HUES48 (cell line): Measurements from ENCODE around the gene EVI5.

ENCODE experiments used
- H3K27ac ChIP-seq: one replicate; pipeline ENCODE4 v1.7.0; 2013; ENCODE audit warnings: low read depth, low read length, inconsistent platforms
- H3K27me3 ChIP-seq: 2 replicates; pipeline ENCODE4 v1.6.1; 2013; ENCODE audit warnings: mild to moderate bottlenecking, low read length; ENCODE audit not compliant: control insufficient read depth, insufficient read depth
- H3K36me3 ChIP-seq: 2 replicates; pipeline ENCODE4 v1.6.1; 2013; ENCODE audit warnings: low read length; ENCODE audit not compliant: control insufficient read depth, insufficient read depth
- H3K4me1 ChIP-seq: 2 replicates; pipeline ENCODE4 v1.6.1; 2013; ENCODE audit warnings: mild to moderate bottlenecking, low read length; ENCODE audit not compliant: control insufficient read depth, insufficient read depth
- H3K4me3 ChIP-seq: 2 replicates; pipeline ENCODE4 v1.5.1; 2013; ENCODE audit warnings: mild to moderate bottlenecking, low read depth, low read length
- H3K9ac ChIP-seq: 2 replicates; pipeline ENCODE4 v1.6.1; 2013; ENCODE audit warnings: mild to moderate bottlenecking, low read depth, low read length, moderate library complexity
- H3K9me3 ChIP-seq: 2 replicates; pipeline ENCODE4 v1.6.1; 2013; ENCODE audit warnings: low read length; ENCODE audit not compliant: control insufficient read depth, insufficient read depth

Gene EVI5

DNA sequence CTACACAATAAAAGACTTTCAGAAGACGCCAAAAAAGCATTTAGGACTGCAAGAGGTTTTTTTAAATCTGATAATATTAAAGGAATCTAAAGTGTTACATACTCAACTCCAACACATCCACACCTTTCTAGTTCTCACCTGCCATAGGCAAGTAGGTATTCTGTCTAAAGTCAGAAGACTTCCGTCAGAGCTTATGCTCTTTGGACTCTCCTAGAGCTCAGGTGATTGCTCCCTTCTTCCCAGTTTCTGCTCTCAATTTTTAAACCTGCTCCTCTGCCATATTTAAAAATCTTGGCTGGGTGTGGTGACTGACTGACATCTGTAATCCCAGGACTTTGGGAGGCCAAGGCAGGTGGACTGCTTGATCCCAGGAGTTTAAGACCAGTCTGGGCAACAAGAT, 16.6 kb downstream of the EVI5 start:
- no peaks in the 10 kb centered on the region for H3K27me3 ChIP-seq
- no peak overlapping the region for H3K4me3 ChIP-seq
- 0 out of 2 replicates have a peak, but pooled peaks cover 4% of the 10 kb centered on the region for H3K4me1 ChIP-seq
- no peak overlapping the region for H3K27ac ChIP-seq
- H3K9ac ChIP-seq, result no peak overlapping the region
- no peaks in the 10 kb centered on the region for H3K36me3 ChIP-seq
- H3K9me3 ChIP-seq, result no peaks in the 10 kb centered on the region

DNA sequence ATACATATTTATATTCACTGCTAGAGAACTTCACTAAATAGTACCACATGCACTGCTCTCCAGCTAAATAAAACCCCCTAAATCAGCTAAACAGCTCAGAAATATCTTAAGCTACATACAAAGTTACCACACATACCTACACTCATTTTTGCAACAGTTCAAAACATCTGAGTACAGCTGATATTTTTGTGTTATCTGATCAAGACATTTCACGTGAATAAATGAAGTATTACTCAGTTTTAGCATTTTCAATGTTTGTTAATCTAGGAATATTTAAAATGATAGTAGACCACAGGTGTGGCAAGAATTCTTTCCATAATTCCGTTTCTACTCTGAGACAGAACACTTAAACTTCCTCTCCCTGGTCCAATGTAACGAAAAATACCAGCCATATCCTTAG, 20.8 kb downstream of the EVI5 start:
- no peak overlapping the region for H3K27ac ChIP-seq
- no peaks in the 10 kb centered on the region for H3K36me3 ChIP-seq
- no peaks in the 10 kb centered on the region for H3K4me1 ChIP-seq
- H3K4me3 ChIP-seq, result no peak overlapping the region
- H3K9ac ChIP-seq, result no peak overlapping the region
- H3K9me3 ChIP-seq, result no peaks in the 10 kb centered on the region
- no peaks in the 10 kb centered on the region for H3K27me3 ChIP-seq

DNA sequence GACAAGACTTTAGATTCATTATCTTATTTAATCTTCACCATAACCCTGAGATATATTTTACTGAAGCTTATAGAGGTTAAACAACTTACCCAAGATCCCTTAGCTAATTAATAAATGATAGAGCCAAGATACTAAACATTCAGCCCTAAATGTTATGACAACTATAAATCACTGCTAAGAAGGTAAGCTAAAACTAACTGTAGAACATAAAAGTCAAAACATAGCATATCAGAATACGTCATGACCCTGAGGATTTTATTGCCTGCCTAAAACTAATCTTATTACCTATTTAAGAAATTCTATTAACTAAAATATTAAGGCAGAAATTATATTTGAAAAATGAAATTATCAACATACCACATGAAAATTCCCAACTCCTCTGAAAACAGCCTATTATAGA, 22.6 kb downstream of the EVI5 start:
- Histone ChIP-seq H3K9ac (no peak overlapping the region), H3K9me3 (no peaks in the 10 kb centered on the region), H3K27me3 (no peaks in the 10 kb centered on the region), H3K4me3 (no peak overlapping the region), H3K36me3 (no peaks in the 10 kb centered on the region), H3K27ac (no peak overlapping the region), H3K4me1 (no peaks in the 10 kb centered on the region)

DNA sequence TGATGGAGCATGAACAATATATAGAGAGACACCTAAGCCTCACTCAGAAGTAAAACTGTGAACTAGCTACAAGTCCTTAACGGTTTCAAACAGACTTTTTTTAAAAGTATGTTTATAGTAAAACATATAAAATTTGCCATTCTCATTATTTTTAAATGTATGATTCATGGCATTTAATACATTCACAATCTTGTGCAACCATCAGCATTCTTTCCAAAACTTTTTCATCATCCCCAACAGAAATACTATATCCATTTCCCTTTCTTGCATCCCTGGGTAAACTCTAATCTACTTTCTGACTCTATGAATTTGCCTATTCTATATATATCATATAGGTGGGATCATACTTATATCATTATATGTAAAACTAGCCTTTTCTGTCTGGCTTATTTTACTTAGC, 25.5 kb downstream of the EVI5 start:
- H3K27me3 ChIP-seq, result no peaks in the 10 kb centered on the region
- H3K27ac ChIP-seq, result no peak overlapping the region
- H3K4me3 ChIP-seq, result no peak overlapping the region
- H3K4me1 ChIP-seq, result no peaks in the 10 kb centered on the region
- H3K9ac ChIP-seq, result no peak overlapping the region
- H3K36me3 ChIP-seq, result no peaks in the 10 kb centered on the region
- H3K9me3 ChIP-seq, result no peaks in the 10 kb centered on the region

DNA sequence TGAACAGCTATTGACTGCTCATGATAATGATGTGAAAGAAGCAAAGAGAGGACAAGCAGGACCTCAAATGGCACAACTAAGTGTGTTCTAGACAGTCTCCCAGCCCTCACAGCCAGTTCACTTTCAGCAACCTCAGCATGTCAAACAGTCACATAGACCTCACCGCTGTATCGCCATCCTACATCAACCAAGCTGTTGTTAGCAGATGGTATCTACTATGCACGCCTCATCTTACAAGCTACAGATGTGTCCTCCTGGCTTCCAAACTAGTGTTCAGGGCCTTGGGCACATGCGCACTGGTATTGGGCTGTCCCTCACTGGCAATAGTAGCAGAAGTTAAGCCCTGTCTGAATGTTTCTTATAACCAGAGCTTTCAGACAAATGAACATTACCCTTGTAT, 28.4 kb downstream of the EVI5 start:
- Histone ChIP-seq H3K36me3 (no peaks in the 10 kb centered on the region), H3K27ac (no peak overlapping the region), H3K4me1 (no peaks in the 10 kb centered on the region), H3K4me3 (no peak overlapping the region), H3K27me3 (no peaks in the 10 kb centered on the region), H3K9ac (no peak overlapping the region), H3K9me3 (no peaks in the 10 kb centered on the region)

DNA sequence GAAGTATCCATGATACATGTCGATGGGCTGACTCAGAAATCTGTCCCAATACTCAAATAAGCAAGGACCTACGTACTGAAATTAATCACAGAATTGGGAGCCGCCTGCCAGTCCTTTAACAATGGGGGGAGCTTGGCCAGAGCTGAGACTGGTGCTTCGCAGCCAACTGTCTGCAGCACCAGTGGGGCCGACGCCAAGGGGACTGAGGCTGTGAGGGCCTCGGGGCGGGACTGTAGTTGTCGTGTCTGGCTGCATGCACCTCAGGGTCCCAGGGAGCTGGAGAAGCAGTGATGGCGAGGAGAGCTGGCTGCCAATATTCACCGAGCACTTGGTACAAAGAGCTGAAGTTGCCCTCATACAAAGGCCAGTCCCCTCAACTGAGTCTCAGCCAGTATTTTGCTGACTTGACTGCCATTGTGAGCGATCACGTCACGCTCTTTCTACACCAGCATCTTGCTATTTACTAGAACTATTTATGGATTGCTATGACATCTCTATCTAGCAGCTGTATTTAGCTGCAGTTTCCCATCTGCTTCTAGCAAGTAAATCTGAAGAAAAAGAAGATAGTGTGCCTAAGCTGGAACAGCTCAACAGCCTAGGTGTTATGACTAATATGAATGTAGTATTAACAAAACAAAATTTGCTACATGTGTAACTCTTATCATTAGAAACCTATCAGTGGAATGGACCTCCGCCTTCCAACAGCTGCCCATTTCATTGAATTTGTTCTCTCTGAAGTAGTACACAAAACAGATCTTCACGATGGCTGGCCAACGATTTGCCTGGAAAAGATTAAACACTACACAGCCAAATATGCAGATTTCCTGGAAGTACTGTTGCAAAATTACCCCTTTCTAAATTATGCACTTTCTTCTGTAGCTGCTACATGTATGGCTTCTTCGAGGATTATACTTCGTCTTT, 29.1 kb downstream of the EVI5 start:
- Histone ChIP-seq H3K9ac (no peak overlapping the region), H3K9me3 (no peaks in the 10 kb centered on the region), H3K27ac (no peak overlapping the region), H3K36me3 (no peaks in the 10 kb centered on the region), H3K4me1 (no peaks in the 10 kb centered on the region), H3K4me3 (no peak overlapping the region), H3K27me3 (no peaks in the 10 kb centered on the region)

DNA sequence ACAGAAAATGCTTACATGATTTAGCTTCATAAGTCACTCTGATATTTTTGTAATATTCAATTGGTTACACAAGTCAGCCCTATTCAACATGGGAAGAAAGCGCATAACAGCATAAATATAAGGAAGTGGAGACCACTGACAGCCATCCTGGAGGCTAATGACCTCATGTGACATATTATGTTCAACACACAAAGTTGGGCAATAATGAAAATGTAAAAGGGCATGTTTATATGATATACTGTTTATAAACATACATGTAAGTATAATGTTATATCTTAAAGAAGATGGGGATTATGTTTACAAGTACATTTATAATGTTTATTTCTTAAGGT, 30.2 kb downstream of the EVI5 start:
- Histone ChIP-seq H3K4me3 (no peak overlapping the region), H3K27me3 (no peaks in the 10 kb centered on the region), H3K36me3 (no peaks in the 10 kb centered on the region), H3K27ac (no peak overlapping the region), H3K4me1 (no peaks in the 10 kb centered on the region), H3K9ac (no peak overlapping the region), H3K9me3 (no peaks in the 10 kb centered on the region)

DNA sequence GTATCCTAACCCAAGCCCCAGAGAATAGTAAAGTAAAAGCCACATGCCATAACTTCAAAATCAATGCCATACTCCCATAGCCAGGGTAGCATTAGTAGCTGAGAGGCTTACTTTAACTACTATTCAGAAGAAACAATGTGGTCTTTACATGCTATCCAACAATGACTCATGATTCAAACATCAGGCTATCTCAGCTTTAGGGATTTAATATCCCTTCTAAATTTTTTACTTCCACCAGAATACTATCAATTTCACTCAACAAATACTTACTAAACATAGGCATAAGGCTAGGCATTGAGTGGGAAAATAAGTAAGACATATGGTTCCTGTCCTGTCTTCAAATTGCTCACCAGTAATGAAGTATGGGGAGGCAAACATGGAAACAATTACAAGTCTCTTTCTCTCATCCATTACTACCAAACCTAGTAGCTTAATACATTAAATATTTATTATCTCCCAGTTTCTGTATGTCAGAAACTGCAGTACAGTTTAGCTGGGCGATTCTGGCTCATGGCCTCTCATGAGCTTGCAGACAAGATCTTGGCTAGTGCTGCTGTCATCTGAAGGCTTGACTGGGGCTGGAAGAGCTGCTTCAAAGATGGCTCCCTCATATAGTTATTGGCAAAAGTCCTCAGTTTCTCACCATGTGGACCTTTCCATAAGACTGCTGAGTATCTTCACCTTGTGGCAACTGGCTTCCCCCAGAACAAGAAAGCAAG, 30.7 kb downstream of the EVI5 start:
- Histone ChIP-seq H3K4me3 (no peak overlapping the region), H3K4me1 (no peaks in the 10 kb centered on the region), H3K27ac (no peak overlapping the region), H3K9ac (no peak overlapping the region), H3K36me3 (no peaks in the 10 kb centered on the region), H3K9me3 (no peaks in the 10 kb centered on the region), H3K27me3 (no peaks in the 10 kb centered on the region)

DNA sequence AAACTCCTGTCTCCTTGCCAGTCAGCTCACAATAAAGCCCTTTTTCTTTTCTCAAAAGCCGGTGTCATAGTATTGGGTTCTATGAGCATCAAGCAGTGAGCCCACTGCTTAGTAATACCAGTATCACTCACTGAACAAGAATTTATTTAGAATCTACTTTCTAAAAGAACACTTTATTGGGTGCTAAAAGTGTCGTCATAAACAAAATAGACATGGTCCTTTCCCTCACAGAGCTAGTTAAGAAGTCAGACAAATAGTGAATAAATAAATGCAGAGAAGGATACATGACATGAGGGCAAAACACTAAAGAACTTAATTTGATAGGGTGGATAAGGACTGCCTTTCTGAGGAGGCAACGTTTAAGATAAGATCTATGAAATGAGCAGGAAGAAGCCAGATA, 32.2 kb downstream of the EVI5 start:
- H3K4me3 ChIP-seq, result no peak overlapping the region
- no peaks in the 10 kb centered on the region for H3K9me3 ChIP-seq
- no peak overlapping the region for H3K9ac ChIP-seq
- H3K4me1 ChIP-seq, result no peaks in the 10 kb centered on the region
- H3K36me3 ChIP-seq, result no peaks in the 10 kb centered on the region
- no peak overlapping the region for H3K27ac ChIP-seq
- H3K27me3 ChIP-seq, result no peaks in the 10 kb centered on the region

DNA sequence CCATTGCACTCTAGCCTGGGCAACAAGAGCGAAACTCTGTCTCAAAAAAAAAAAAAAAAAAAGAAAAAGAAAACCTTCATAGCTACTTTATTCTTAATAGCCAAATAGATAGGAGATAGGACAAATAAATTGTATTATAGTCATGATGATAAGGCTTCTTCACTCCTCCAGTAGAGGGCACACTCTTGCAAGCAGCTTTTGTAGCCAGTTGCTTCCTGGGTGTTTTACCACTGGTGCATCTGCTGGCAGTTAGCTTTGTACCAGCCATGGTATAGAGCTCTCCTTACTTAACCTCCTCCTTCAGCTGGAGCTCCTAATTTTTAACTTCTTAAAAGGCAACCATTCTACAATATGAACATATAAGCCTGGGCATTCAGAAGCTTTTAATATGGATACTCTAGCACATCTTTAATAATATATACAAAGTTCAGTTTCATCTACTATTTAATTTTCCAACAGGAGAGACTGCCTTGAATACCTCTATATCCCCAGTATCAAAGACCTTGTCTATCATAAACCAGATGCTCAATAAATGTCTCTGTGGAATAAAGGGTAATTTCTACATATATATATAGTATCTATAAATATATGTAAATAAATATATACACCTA, 35.8 kb downstream of the EVI5 start:
- H3K36me3 ChIP-seq, result no peaks in the 10 kb centered on the region
- no peak overlapping the region for H3K9ac ChIP-seq
- H3K27me3 ChIP-seq, result no peaks in the 10 kb centered on the region
- no peak overlapping the region for H3K4me3 ChIP-seq
- no peak overlapping the region for H3K27ac ChIP-seq
- no peaks in the 10 kb centered on the region for H3K4me1 ChIP-seq
- H3K9me3 ChIP-seq, result no peaks in the 10 kb centered on the region

DNA sequence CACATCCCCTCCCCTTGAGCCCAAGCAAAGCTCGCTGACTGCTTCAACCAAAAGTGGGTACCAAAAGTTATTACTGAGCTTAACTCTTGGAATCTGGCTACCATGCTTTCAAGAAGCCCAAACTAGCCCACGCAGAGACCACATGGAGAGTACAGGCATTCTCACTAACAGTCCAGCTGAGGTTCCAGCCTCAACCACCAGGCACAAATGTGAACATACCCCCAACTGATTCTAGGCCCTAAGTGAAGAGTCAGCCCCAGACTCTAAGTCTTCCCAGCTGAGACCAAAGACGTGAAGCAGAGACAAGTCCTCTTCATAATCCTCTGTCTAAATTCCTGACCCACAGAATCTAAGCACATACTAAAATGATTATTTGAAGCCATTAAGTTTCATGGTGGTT, 36.8 kb downstream of the EVI5 start:
- no peaks in the 10 kb centered on the region for H3K4me1 ChIP-seq
- no peak overlapping the region for H3K9ac ChIP-seq
- no peaks in the 10 kb centered on the region for H3K9me3 ChIP-seq
- no peak overlapping the region for H3K4me3 ChIP-seq
- H3K27ac ChIP-seq, result no peak overlapping the region
- no peaks in the 10 kb centered on the region for H3K27me3 ChIP-seq
- no peaks in the 10 kb centered on the region for H3K36me3 ChIP-seq
